Loucy (cell line): ENCODE measurements around the gene BCL3.
A peak's percentile ranks its signal among the peaks of the same experiment; 100 is the strongest.

Source experiments
- EZH2phosphoT487 ChIP-seq: fragments of 200-600 bp; IDR thresholded peaks from 2 replicates; pipeline ENCODE4 v1.6.1; 2018; ENCODE audit warnings: antibody characterized with exemption, mild to moderate bottlenecking, moderate library complexity, borderline replicate concordance
- TF ChIP-seq, protein P1 (sequence below): fragments of 200-600 bp; sonication (generic); conservative IDR thresholded peaks from 2 replicates; pipeline ENCODE4 v1.5.1; 2014; ENCODE audit warnings: mild to moderate bottlenecking, antibody characterized with exemption, low read length

DNA sequence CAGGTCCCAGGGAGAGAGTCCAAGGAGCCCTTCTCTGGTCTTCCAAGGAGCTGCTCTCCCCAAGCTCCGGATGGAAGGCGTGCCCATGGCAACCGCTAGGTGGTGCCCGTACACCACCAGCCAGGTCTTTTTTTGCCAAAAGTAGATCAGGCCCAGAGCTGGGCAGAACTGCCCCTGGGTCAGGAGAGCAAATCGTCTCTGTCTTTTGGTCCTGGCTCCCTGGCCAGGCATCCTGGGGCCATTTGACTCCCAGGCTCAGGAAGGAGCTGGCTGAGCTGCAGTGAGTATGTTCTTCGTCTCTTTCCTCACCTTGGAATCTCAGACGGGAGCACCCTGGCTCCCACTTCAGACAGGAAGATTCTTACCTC lies 24.6 kb upstream of the BCL3 start:
- TF ChIP-seq, protein P1, sequence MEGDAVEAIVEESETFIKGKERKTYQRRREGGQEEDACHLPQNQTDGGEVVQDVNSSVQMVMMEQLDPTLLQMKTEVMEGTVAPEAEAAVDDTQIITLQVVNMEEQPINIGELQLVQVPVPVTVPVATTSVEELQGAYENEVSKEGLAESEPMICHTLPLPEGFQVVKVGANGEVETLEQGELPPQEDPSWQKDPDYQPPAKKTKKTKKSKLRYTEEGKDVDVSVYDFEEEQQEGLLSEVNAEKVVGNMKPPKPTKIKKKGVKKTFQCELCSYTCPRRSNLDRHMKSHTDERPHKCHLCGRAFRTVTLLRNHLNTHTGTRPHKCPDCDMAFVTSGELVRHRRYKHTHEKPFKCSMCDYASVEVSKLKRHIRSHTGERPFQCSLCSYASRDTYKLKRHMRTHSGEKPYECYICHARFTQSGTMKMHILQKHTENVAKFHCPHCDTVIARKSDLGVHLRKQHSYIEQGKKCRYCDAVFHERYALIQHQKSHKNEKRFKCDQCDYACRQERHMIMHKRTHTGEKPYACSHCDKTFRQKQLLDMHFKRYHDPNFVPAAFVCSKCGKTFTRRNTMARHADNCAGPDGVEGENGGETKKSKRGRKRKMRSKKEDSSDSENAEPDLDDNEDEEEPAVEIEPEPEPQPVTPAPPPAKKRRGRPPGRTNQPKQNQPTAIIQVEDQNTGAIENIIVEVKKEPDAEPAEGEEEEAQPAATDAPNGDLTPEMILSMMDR = peak; percentile 97
- no peak for TF ChIP-seq EZH2phosphoT487
